Tibial artery (tissue), 4 donors: ENCODE data around the gene F7.
A peak's percentile ranks its signal among the peaks of the same experiment; 100 is the strongest.
"Not testable (repeated sequence)": the region's sequence is repeated elsewhere in the genome, so short reads cannot be mapped to it uniquely, and the experiment has no call there.

Experiments used
- DNase-seq, 2 donors: peaks; one replicate each; pipeline ENCODE4 v3.0.0-alpha.2; 2019
- H3K27ac ChIP-seq, 2 donors: fragments of 200-600 bp; sonication (generic) in 1 of 2; 1 replicate in 1 of 2; 2 replicates in 1 of 2; pipeline ENCODE4 v1.5.1; 2018 to 2019; ENCODE audit warnings: mild to moderate bottlenecking in 1 of 2
- H3K27me3 ChIP-seq, 2 donors: fragments of 200-600 bp; sonication (generic) in 1 of 2; one replicate each; pipeline versions ENCODE4 v1.5.1 to v1.6.0; 2016 to 2019
- H3K36me3 ChIP-seq, 3 donors: fragments of 200-600 bp; sonication (generic) in 2 of 3; one replicate each; pipeline ENCODE4 v1.5.1; 2016 to 2019; ENCODE audit warnings: mild to moderate bottlenecking in 2 of 3
- H3K4me1 ChIP-seq, 4 donors: fragments of 200-600 bp; sonication (generic) in 2 of 4; 1 replicate in 3 of 4; 2 replicates in 1 of 4; pipeline ENCODE4 v1.5.1; 2016 to 2019
- H3K4me3 ChIP-seq, 2 donors: fragments of 200-600 bp; sonication (generic) in 1 of 2; 1 replicate in 1 of 2; 2 replicates in 1 of 2; pipeline ENCODE4 v1.5.1; 2018 to 2019; ENCODE audit warnings: mild to moderate bottlenecking in 2 of 2
- H3K9me3 ChIP-seq, 3 donors: fragments of 200-600 bp; sonication (generic) in 1 of 3; one replicate each; pipeline ENCODE4 v1.5.1; 2016 to 2019
- CTCF ChIP-seq, 2 experiments: fragments of 200-600 bp in 1 of 2; fragments of 450-650 bp in 1 of 2; IDR thresholded peaks; one replicate each; pipeline ENCODE4 v1.5.1; 2017 to 2019; ENCODE audit warnings: antibody characterized with exemption in 2 of 2, mild to moderate bottlenecking in 1 of 2, moderate library complexity in 1 of 2
- intact Hi-C: fragments of 100-400 bp; cut with DNase I; formaldehyde crosslinking; loops from one replicate; pipeline ENCODE4 v1.15.0; 2023; ENCODE audit warnings: low total_unique reads

Gene F7

DNA sequence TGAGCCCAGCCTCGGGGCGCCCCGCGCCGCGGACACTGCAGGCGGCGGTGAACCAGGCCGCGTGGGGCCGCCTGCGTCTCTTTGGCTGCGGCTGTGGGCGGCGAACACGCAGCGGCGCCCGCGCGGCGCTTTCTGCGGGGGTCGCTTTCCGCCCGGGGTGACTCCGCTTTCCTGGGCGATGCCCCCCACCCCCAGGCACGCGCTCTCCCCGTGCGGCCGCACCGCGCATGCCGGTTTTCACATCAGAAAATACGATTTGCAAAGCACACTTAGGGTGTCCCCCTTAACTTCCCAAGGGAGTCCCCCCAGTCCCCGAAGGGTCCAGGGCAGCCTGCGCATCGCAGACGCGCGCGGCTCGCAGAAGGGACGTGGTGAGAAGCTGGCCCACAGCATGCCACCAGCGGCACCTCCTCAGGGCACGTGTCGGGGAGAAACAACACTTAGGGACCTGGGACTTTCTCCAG, 5.3 kb downstream of the F7 start:
- intact Hi-C loops, result no loop called here
- DNase-seq, result peak in 1 of 2 donors; percentile 43
- H3K4me3 ChIP-seq, result peak overlapping the region; percentile 30 to 40
- H3K9me3 ChIP-seq, result no peaks in the 10 kb centered on the region
- H3K27me3 ChIP-seq, result peaks cover 0 to 36% of the 10 kb centered on the region in 2 donors
- H3K4me1 ChIP-seq, result peaks cover 0 to 18% (median 14%) of the 10 kb centered on the region in 4 donors
- no peaks in the 10 kb centered on the region for H3K36me3 ChIP-seq
- TF ChIP-seq CTCF (IDR thresholded peaks at IDR 0.05), result no peak
- no peak overlapping the region for H3K27ac ChIP-seq

DNA sequence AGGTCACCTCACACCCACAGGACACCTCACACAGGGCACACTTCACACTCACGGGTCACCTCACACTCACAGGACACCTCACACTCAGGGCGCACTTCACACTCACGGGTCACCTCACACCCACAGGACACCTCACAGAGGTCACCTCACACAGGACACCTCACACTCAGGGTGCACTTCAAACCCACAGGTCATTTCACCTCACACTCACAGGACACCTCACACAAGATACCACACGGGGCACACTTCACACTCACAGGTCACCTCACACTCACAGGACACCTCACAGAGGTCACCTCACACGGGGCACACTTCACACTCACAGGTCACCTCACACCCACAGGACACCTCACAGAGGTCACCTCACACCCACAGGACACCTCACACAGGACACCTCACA, 6.2 kb downstream of the F7 start:
- Histone ChIP-seq H3K27me3 (peaks cover 0 to 33% of the 10 kb centered on the region in 2 donors), H3K4me1 (peaks cover 0 to 18% (median 14%) of the 10 kb centered on the region in 4 donors)
- H3K4me3 ChIP-seq, H3K36me3 ChIP-seq, H3K27ac ChIP-seq, H3K9me3 ChIP-seq, intact Hi-C loops: not testable (repeated sequence)
- DNase-seq, result peak in 1 of 2 donors; percentile 7

- H3K4me3 ChIP-seq, H3K9me3 ChIP-seq, H3K36me3 ChIP-seq, H3K27ac ChIP-seq, intact Hi-C loops: not testable (repeated sequence)
- Histone ChIP-seq H3K4me1 (peaks cover 0 to 18% (median 14%) of the 10 kb centered on the region in 4 donors), H3K27me3 (peaks cover 0 to 31% of the 10 kb centered on the region in 2 donors)
- peak in 1 of 2 donors; percentile 2 for DNase-seq
Observed at GRCh38 chr13:113112475-113112874, 6.9 kb downstream of the F7 start.

DNA sequence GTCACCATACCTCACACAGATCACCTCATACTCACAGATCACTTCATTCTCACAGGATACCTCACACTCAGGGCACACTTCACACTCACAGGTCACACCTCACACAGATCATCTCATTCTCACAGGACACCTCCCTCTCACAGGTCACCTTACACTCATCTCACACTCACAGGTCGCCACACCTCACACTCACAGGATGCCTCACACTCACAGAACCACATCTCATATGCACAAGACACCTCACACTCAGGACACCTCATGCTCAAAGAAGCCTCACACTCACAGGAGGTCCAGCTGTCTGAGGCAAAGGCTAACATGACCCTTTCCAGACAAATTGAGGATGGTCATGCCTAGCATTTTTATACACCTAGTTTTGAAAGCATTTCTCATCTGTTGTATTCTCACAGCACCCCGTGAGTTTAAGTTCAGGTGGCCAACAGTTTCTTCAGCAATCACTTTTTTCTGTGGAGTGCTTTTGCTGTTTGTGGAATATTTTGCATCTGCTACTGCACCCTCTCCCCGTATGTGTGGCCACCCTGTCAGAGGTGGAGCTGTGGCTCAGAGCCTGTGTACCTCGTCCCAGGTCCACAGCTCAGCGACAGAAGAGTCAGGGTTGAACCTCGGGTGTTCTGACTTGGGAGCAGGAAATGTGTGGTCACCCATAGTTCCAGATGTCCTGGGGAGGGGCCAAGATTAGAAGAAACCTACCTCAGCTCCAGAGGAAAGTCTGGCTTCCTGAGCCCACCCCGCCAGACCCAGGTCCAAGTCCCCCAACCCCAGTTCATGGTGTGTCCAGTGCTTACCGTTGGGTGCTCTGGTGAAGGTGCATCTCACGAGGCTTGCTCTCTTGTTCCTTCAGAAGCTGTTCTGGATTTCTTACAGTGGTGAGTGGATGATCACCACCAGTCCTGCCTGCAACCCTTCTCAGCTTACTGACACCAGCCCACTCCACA, 7.6 kb downstream of the F7 start:
- Histone ChIP-seq H3K27ac (no peak overlapping the region), H3K36me3 (no peaks in the 10 kb centered on the region), H3K4me1 (peaks cover 0 to 18% (median 14%) of the 10 kb centered on the region in 4 donors), H3K9me3 (no peaks in the 10 kb centered on the region), H3K27me3 (peaks cover 0 to 31% of the 10 kb centered on the region in 2 donors), H3K4me3 (no peak overlapping the region)
- TF ChIP-seq CTCF (IDR thresholded peaks at IDR 0.05), result no peak
- intact Hi-C loops, result no loop called here
- peak; percentile 10 to 35 for DNase-seq

DNA sequence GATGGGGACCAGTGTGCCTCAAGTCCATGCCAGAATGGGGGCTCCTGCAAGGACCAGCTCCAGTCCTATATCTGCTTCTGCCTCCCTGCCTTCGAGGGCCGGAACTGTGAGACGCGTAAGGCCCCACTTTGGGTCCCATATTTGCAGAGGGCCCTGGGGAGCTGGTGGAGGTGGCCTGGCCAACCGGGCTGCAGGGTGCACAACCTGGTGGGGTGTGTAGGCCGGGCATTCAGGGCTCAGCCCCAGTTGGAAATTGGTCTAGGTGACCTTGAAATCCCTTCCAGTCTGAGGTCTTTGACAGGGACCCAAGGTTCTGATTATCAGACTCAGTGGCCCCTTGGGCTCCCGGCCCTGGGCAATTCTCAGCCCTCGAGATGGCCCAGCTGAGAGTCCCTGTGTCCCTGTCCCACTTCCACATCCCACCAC, 8.3 kb downstream of the F7 start:
- no peak for TF ChIP-seq CTCF (IDR thresholded peaks at IDR 0.05)
- no peaks in the 10 kb centered on the region for H3K9me3 ChIP-seq
- peak; percentile 13 to 43 for DNase-seq

DNA sequence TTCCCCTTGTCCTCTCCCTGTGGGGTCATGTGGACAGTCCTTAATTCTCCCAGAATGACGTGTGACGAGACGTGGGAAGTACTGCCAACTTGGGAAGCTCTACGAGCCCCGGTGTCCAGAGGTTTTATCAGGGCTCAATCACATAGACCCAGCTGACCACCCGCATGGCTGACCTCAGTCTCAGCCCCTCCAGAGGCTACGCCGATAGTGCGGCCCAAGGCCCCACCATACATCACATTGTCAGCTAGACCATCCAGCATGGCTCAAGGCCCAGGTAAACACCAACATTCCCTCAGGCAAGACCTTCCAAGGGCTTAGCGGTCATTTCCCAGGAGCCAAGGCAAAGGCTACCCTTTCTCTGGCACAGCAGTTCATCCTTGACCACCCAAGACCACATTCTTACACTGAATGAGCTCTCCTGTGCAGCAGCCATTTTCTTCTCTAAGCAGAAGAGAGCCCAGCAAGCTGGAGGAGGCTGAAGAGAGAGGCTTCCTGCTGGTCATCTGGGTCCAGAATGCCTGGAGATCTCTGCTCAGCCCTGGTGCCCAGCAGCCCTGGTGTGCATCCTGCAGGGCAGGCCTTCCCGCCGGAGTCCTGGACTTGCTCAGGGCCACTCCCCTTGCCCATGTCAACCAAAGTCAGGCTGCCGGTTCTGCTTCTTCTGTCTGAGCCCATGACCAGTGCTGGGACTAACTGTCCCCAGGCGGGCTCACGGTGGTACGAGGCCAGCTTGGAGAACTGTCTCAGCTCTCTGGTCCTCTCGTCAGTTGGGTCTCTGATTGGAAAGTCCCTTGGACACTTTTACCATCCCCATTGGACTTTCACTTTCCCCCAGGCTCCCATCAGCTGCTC, 9.1 kb downstream of the F7 start:
- peaks cover 0 to 13% (median 10%) of the 10 kb centered on the region in 4 donors for H3K4me1 ChIP-seq
- H3K9me3 ChIP-seq, result no peaks in the 10 kb centered on the region
- TF ChIP-seq CTCF (IDR thresholded peaks at IDR 0.05), result no peak
- DNase-seq, result peak; percentile 9 to 32
- intact Hi-C loops, result no loop called here
- no peak overlapping the region for H3K4me3 ChIP-seq
- no peaks in the 10 kb centered on the region for H3K36me3 ChIP-seq
- peaks cover 0 to 23% of the 10 kb centered on the region in 2 donors for H3K27me3 ChIP-seq
- no peak overlapping the region for H3K27ac ChIP-seq

More for the DNA sequence above, 8.3 kb downstream of the F7 start:
- peaks cover 0 to 31% of the 10 kb centered on the region in 2 donors for H3K27me3 ChIP-seq
- intact Hi-C loops, result no loop called here
- no peaks in the 10 kb centered on the region for H3K36me3 ChIP-seq
- no peak overlapping the region for H3K4me3 ChIP-seq
- no peak overlapping the region for H3K27ac ChIP-seq
- peaks cover 0 to 18% (median 14%) of the 10 kb centered on the region in 4 donors for H3K4me1 ChIP-seq
